ENCODE measurements around the gene GJA5. TPM values are rescaled to one million over a fixed set of nuclear protein-coding genes. Genes with fewer than 3 reads are reported as not detected.

GJA5 gene
- total RNA-seq, 5 donors from 2014 or later (not counting 1 experiment from before 2014, with no cell fraction given): not detected

Other genes starting within 250 kb of the GJA5 start
- gene BCL9, start 219.1 kb downstream of the GJA5 start, total RNA-seq: 10 to 100 TPM; 14.9 to 19.2 (median 15.8) TPM
- 10 to 100 TPM; 10.0 to 21.5 (median 19.4) TPM for gene ACP6, start 90.1 kb downstream of the GJA5 start, total RNA-seq
- not detected for gene GJA8, start 142.2 kb upstream of the GJA5 start, total RNA-seq
- gene GPR89B, start 167.8 kb upstream of the GJA5 start, total RNA-seq: 10 to 100 TPM; 18.2 to 25.5 (median 22.2) TPM

Data from T-cell (primary cell).